Duodenal mucosa (tissue), 2 donors: ENCODE results near the gene MRPL51.
"Not testable (repeated sequence)": the region's sequence is repeated elsewhere in the genome, so short reads cannot be mapped to it uniquely, and the experiment has no call there.

ENCODE experiments used
- H3K27ac ChIP-seq: one replicate; pipeline ENCODE4 v1.7.0; 2013; ENCODE audit warnings: low read depth, low read length
- H3K27me3 ChIP-seq, 2 donors: one replicate each; pipeline ENCODE4 v1.7.0; 2013; ENCODE audit warnings: low read length in 2 of 2, control low read depth in 1 of 2; ENCODE audit not compliant: insufficient read depth in 2 of 2, control insufficient read depth in 1 of 2
- H3K36me3 ChIP-seq, 2 donors: one replicate each; pipeline ENCODE4 v1.7.0; 2013; ENCODE audit warnings: low read length in 2 of 2, control low read depth in 1 of 2; ENCODE audit not compliant: insufficient read depth in 2 of 2, control insufficient read depth in 1 of 2
- H3K4me1 ChIP-seq, 2 donors: one replicate each; pipeline ENCODE4 v1.7.0; 2013; ENCODE audit warnings: low read length in 2 of 2, control low read depth in 1 of 2; ENCODE audit not compliant: insufficient read depth in 2 of 2, control insufficient read depth in 1 of 2
- H3K4me3 ChIP-seq, 2 donors: one replicate each; pipeline ENCODE4 v1.7.0; 2013; ENCODE audit warnings: low read length in 2 of 2, low read depth in 1 of 2
- H3K9ac ChIP-seq, 2 donors: one replicate each; pipeline ENCODE4 v1.7.0; 2013; ENCODE audit warnings: low read length in 2 of 2, low read depth in 1 of 2
- H3K9me3 ChIP-seq, 2 donors: one replicate each; pipeline ENCODE4 v1.7.0; 2013; ENCODE audit warnings: low read length in 2 of 2, control low read depth in 1 of 2; ENCODE audit not compliant: control insufficient read depth in 1 of 2

Gene MRPL51

GRCh38 chr12:6469609-6470374, 23.3 kb downstream of the MRPL51 start:
- peaks cover 20 to 32% of the 10 kb centered on the region in 2 donors for H3K4me1 ChIP-seq
- H3K4me3 ChIP-seq: peak overlapping the region; percentile 85 to 88
- no peaks in the 10 kb centered on the region for H3K9me3 ChIP-seq
- peak overlapping the region; percentile 84 for H3K27ac ChIP-seq
- no peaks in the 10 kb centered on the region for H3K27me3 ChIP-seq
- peaks cover 0 to 16% of the 10 kb centered on the region in 2 donors for H3K36me3 ChIP-seq
- peak overlapping the region; percentile 59 to 84 for H3K9ac ChIP-seq

GRCh38 chr12:6469092-6469491, 24.0 kb downstream of the MRPL51 start:
- peaks cover 0 to 23% of the 10 kb centered on the region in 2 donors for H3K36me3 ChIP-seq
- H3K4me1 ChIP-seq: peaks cover 26 to 32% of the 10 kb centered on the region in 2 donors
- H3K9ac ChIP-seq: peak overlapping the region in 1 of 2 donors; percentile 0
- H3K4me3 ChIP-seq: peak overlapping the region; percentile 85 to 88
- no peak overlapping the region for H3K27ac ChIP-seq
- H3K9me3 ChIP-seq: no peaks in the 10 kb centered on the region
- no peaks in the 10 kb centered on the region for H3K27me3 ChIP-seq

GRCh38 chr12:6468283-6468575, 24.8 kb downstream of the MRPL51 start:
- no peaks in the 10 kb centered on the region for H3K27me3 ChIP-seq
- peak overlapping the region in 1 of 2 donors; percentile 11 for H3K9ac ChIP-seq
- H3K4me3 ChIP-seq: no peak overlapping the region
- peaks cover 8 to 32% of the 10 kb centered on the region in 2 donors for H3K36me3 ChIP-seq
- no peak overlapping the region for H3K27ac ChIP-seq
- H3K4me1 ChIP-seq: peaks cover 34 to 38% of the 10 kb centered on the region in 2 donors
- H3K9me3 ChIP-seq: no peaks in the 10 kb centered on the region

- H3K36me3 ChIP-seq: peaks cover 13 to 37% of the 10 kb centered on the region in 2 donors
- H3K4me1 ChIP-seq: peaks cover 39 to 43% of the 10 kb centered on the region in 2 donors
- H3K9me3 ChIP-seq, H3K4me3 ChIP-seq, H3K27me3 ChIP-seq, H3K27ac ChIP-seq: not testable (repeated sequence)
- H3K9ac ChIP-seq: peak overlapping the region in 1 of 2 donors; percentile 11
Observed at GRCh38 chr12:6467571-6468282, 25.3 kb downstream of the MRPL51 start.

- Histone ChIP-seq H3K36me3 (peaks cover 22 to 46% of the 10 kb centered on the region in 2 donors), H3K4me1 (peaks cover 48 to 53% of the 10 kb centered on the region in 2 donors)
- H3K4me3 ChIP-seq, H3K27me3 ChIP-seq, H3K9me3 ChIP-seq, H3K9ac ChIP-seq, H3K27ac ChIP-seq: not testable (repeated sequence)
Observed at GRCh38 chr12:6466751-6467150, 26.3 kb downstream of the MRPL51 start.

GRCh38 chr12:6466184-6466573, 26.9 kb downstream of the MRPL51 start:
- Histone ChIP-seq H3K27me3 (no peaks in the 10 kb centered on the region), H3K27ac (no peak overlapping the region), H3K36me3 (peaks cover 28 to 52% of the 10 kb centered on the region in 2 donors), H3K9me3 (no peaks in the 10 kb centered on the region), H3K4me1 (peaks cover 51 to 56% of the 10 kb centered on the region in 2 donors), H3K9ac (no peak overlapping the region), H3K4me3 (no peak overlapping the region)

GRCh38 chr12:6465467-6466183, 27.4 kb downstream of the MRPL51 start:
- no peak overlapping the region for H3K9ac ChIP-seq
- peaks cover 55 to 58% of the 10 kb centered on the region in 2 donors for H3K4me1 ChIP-seq
- no peaks in the 10 kb centered on the region for H3K27me3 ChIP-seq
- no peak overlapping the region for H3K4me3 ChIP-seq
- peaks cover 29 to 58% of the 10 kb centered on the region in 2 donors for H3K36me3 ChIP-seq
- H3K27ac ChIP-seq: no peak overlapping the region
- H3K9me3 ChIP-seq: no peaks in the 10 kb centered on the region

GRCh38 chr12:6464531-6464930, 28.5 kb downstream of the MRPL51 start:
- Histone ChIP-seq H3K27me3 (no peaks in the 10 kb centered on the region), H3K4me1 (peaks cover 54% of the 10 kb centered on the region in 2 donors), H3K27ac (no peak overlapping the region), H3K9ac (no peak overlapping the region), H3K4me3 (no peak overlapping the region), H3K9me3 (no peaks in the 10 kb centered on the region), H3K36me3 (peaks cover 32 to 67% of the 10 kb centered on the region in 2 donors)

- no peak overlapping the region for H3K9ac ChIP-seq
- peaks cover 47 to 48% of the 10 kb centered on the region in 2 donors for H3K4me1 ChIP-seq
- peaks cover 38 to 74% of the 10 kb centered on the region in 2 donors for H3K36me3 ChIP-seq
- no peaks in the 10 kb centered on the region for H3K27me3 ChIP-seq
- H3K27ac ChIP-seq: no peak overlapping the region
- no peak overlapping the region for H3K4me3 ChIP-seq
- H3K9me3 ChIP-seq: no peaks in the 10 kb centered on the region
Observed at GRCh38 chr12:6463858-6464257, 29.2 kb downstream of the MRPL51 start.

GRCh38 chr12:6463216-6463615, 29.8 kb downstream of the MRPL51 start:
- H3K9ac ChIP-seq: peak overlapping the region in 1 of 2 donors; percentile 2
- no peak overlapping the region for H3K27ac ChIP-seq
- no peaks in the 10 kb centered on the region for H3K9me3 ChIP-seq
- H3K4me3 ChIP-seq: no peak overlapping the region
- H3K27me3 ChIP-seq: no peaks in the 10 kb centered on the region
- peaks cover 41 to 43% of the 10 kb centered on the region in 2 donors for H3K4me1 ChIP-seq
- H3K36me3 ChIP-seq: peaks cover 44 to 80% of the 10 kb centered on the region in 2 donors
